ENCODE results near the gene TRMT112.

Gene TRMT112

DNA sequence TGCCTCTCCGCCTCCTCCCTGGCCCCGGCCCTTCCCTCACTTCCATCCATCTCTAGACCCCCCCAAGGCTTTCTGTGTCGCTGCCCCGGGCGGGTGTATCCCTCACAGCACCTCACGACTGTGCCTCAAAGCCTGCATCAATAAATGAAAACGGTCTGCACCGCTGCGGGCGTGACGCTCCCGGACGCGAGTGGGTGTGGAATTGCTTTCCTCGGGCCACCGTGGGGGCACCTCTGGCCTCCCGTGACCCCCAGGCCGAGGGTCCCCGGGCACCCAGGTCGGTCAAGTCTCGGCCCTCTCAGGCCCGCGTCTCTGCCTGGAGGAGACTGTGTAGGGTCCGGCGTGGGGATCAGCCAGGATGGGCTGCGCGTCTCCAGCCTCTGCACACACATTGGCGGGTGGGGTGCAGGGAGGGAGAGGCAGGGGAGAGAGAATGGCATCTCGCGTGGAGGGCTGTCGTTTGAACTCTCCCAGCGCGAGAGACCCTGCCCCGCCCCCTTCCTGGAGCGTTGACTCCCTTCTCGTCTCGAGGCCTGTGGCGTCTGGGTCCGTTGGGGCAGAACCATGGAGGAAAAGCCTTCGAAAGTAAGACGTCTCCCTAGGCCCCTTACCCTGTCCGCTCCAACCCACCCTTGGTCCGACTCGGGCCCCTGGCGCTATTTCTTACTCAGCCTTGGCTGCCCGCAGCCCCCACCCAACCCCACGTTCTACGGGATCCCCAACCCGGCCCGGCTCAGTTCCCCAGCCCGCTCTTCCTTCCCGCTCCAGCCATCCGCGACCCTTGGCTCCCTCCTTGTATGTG, 17.3 kb downstream of the TRMT112 start, which contains the start of gene CATSPERZ:
Gene CATSPERZ, plus strand, starts transcription at position 512 of the 802 bp plus-strand sequence. Its CDS starts 53 bp downstream, at position 565.
- Histone ChIP-seq H3K9me3 (ENCODE audit: low read length) (no peaks in the 10 kb centered on the region), H3K36me3 (ENCODE audit: insufficient read depth, low read length) (no peaks in the 10 kb centered on the region), H3K4me3 (ENCODE audit: low read depth, low read length, poor library complexity, severe bottlenecking) (no peak within 1 kb of the TSS), H3K4me2 (ENCODE audit: low read length) (peak within 1 kb of the TSS; percentile 1; the same call in 1 of the 2 replicates), H3K79me2 (ENCODE audit: insufficient read depth, low read length) (no peaks in the 10 kb centered on the region), H3F3A (ENCODE audit: insufficient read depth, low read length) (no peaks in the 10 kb centered on the region), H3K27me3 (ENCODE audit: insufficient read depth, low read length) (no peaks in the 10 kb centered on the region; the same call in 1 of the 2 replicates), H3K27ac (ENCODE audit: low read depth, low read length, poor library complexity, severe bottlenecking) (no peak within 1 kb of the TSS), H3K9ac (ENCODE audit: low read length) (no peak within 1 kb of the TSS), H2AFZ (ENCODE audit: low read length) (no peak within 1 kb of the TSS), H4K20me1 (ENCODE audit: insufficient read depth, low read length) (no peaks in the 10 kb centered on the region), H3K4me1 (ENCODE audit: insufficient read depth, low read length, severe bottlenecking) (peaks cover 14% of the 10 kb centered on the region), H3K9me2 (ENCODE audit: low read depth, low read length) (no peaks in the 10 kb centered on the region)
- no peak for TF ChIP-seq EZH2 (IDR thresholded peaks at IDR 0.05; ENCODE audit: borderline replicate concordance, low read length)
- TF ChIP-seq, protein P1, sequence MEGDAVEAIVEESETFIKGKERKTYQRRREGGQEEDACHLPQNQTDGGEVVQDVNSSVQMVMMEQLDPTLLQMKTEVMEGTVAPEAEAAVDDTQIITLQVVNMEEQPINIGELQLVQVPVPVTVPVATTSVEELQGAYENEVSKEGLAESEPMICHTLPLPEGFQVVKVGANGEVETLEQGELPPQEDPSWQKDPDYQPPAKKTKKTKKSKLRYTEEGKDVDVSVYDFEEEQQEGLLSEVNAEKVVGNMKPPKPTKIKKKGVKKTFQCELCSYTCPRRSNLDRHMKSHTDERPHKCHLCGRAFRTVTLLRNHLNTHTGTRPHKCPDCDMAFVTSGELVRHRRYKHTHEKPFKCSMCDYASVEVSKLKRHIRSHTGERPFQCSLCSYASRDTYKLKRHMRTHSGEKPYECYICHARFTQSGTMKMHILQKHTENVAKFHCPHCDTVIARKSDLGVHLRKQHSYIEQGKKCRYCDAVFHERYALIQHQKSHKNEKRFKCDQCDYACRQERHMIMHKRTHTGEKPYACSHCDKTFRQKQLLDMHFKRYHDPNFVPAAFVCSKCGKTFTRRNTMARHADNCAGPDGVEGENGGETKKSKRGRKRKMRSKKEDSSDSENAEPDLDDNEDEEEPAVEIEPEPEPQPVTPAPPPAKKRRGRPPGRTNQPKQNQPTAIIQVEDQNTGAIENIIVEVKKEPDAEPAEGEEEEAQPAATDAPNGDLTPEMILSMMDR (IDR thresholded peaks at IDR 0.05; ENCODE audit: low read length), result no peak

DNA sequence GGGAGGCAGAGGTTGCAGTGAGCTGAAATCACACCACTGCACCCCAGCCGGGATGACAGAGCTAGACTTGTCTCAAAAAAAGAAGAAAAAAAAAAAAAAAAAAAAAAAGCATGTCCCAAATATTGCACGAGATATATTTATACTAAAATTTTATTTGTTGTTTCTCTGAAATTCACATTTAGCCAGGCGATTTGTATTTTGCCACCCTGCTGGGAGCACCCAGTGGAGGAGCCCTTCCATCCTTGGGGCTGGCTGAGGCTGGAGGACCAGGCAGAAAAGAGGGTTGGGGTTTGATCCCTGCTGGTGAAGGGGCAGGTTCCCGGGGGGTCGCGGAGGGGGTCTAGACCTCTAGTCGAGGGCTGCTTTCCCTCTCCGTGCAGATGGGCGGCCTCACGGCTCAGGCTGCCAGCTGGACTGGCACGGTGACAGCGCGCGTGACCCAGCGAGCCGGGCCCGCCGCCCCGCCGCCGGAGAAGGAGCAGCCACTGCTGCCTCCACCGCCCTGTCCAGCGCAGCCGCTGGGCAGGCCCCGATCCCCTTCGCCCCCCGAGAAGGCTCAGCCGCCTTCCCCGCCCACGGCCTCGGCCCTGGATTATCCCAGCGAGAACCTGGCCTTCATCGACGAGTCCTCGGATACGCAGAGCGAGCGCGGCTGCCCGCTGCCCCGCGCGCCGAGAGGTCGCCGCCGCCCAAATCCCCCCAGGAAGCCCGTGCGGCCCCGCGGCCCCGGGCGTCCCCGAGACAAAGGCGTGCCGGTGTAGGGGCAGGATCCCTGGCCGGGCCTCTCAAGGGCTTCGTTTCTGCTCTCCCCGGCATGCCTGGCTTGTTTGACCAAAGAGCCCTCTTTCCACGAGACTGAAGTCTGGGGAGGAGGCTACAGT, 18.2 kb downstream of the TRMT112 start:
- Histone ChIP-seq H3K4me1 (ENCODE audit: insufficient read depth, low read length, severe bottlenecking) (peaks cover 14% of the 10 kb centered on the region), H3K9ac (ENCODE audit: low read length) (no peak overlapping the region), H3K27me3 (ENCODE audit: insufficient read depth, low read length) (no peaks in the 10 kb centered on the region; the same call in 1 of the 2 replicates), H3K4me3 (ENCODE audit: low read depth, low read length, poor library complexity, severe bottlenecking) (no peak overlapping the region), H3K27ac (ENCODE audit: low read depth, low read length, poor library complexity, severe bottlenecking) (no peak overlapping the region), H3K9me3 (ENCODE audit: low read length) (no peaks in the 10 kb centered on the region), H3K79me2 (ENCODE audit: insufficient read depth, low read length) (no peaks in the 10 kb centered on the region), H3F3A (ENCODE audit: insufficient read depth, low read length) (no peaks in the 10 kb centered on the region), H2AFZ (ENCODE audit: low read length) (no peak overlapping the region), H3K36me3 (ENCODE audit: insufficient read depth, low read length) (no peaks in the 10 kb centered on the region), H3K9me2 (ENCODE audit: low read depth, low read length) (no peaks in the 10 kb centered on the region), H4K20me1 (ENCODE audit: insufficient read depth, low read length) (no peaks in the 10 kb centered on the region), H3K4me2 (ENCODE audit: low read length) (no peak overlapping the region)
- TF ChIP-seq, protein P1 (IDR thresholded peaks at IDR 0.05; ENCODE audit: low read length), result no peak
- TF ChIP-seq EZH2 (IDR thresholded peaks at IDR 0.05; ENCODE audit: borderline replicate concordance, low read length), result no peak

DNA sequence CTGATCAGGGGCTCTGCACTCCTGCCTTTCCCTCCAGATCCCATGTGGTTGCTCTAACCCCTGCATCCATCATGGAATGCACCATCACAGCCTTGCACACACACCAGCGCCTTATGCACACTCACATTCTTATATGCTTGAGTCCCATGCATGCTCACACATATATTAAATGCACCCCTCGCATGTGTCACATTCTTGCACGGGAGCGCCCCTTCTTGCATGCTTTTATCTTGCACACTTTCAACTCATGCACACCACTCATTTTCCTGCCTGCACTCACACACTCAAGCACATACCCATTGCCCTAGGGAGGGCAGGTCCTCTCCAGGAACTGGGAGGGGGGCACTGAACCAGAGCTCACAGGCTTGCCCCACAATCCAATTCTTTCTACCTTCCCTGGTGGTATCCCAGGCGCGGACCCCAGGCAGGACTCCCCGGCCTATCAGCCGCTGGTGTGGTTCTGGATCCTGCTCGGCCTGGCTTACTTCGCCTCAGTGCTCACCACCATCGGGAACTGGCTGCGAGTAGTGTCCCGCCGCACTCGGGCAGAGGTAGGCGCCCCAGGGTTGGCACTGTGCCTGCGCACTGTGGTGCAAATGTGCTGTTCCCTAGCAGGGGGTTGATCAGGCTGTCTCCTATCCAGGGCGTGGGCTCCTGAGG, 19.5 kb downstream of the TRMT112 start:
- no peaks in the 10 kb centered on the region for H4K20me1 ChIP-seq (ENCODE audit: insufficient read depth, low read length)
- no peaks in the 10 kb centered on the region for H3K9me3 ChIP-seq (ENCODE audit: low read length)
- no peak overlapping the region for H3K4me2 ChIP-seq (ENCODE audit: low read length)
- no peaks in the 10 kb centered on the region for H3K9me2 ChIP-seq (ENCODE audit: low read depth, low read length)
- no peak for TF ChIP-seq EZH2 (IDR thresholded peaks at IDR 0.05; ENCODE audit: borderline replicate concordance, low read length)
- TF ChIP-seq, protein P1 (IDR thresholded peaks at IDR 0.05; ENCODE audit: low read length), result no peak
- no peaks in the 10 kb centered on the region for H3F3A ChIP-seq (ENCODE audit: insufficient read depth, low read length)
- H3K27me3 ChIP-seq (ENCODE audit: insufficient read depth, low read length), result no peaks in the 10 kb centered on the region; the same call in 1 of the 2 replicates
- H3K9ac ChIP-seq (ENCODE audit: low read length), result no peak overlapping the region
- H2AFZ ChIP-seq (ENCODE audit: low read length), result no peak overlapping the region
- no peaks in the 10 kb centered on the region for H3K36me3 ChIP-seq (ENCODE audit: insufficient read depth, low read length)
- H3K4me1 ChIP-seq (ENCODE audit: insufficient read depth, low read length, severe bottlenecking), result peaks cover 7% of the 10 kb centered on the region
- H3K4me3 ChIP-seq (ENCODE audit: low read depth, low read length, poor library complexity, severe bottlenecking), result no peak overlapping the region
- H3K27ac ChIP-seq (ENCODE audit: low read depth, low read length, poor library complexity, severe bottlenecking), result no peak overlapping the region
- no peaks in the 10 kb centered on the region for H3K79me2 ChIP-seq (ENCODE audit: insufficient read depth, low read length)
